Kidney epithelial cell (primary cell): ENCODE data around the gene TRUB2. TPM values are rescaled to one million over a fixed set of nuclear protein-coding genes. Genes with fewer than 3 reads are reported as not detected.

Source experiments
- DNase-seq: peaks from one replicate; pipeline ENCODE4 v3.0.0-alpha.2; 2010; ENCODE audit warnings: low read depth
- H3K27me3 ChIP-seq: 2 replicates; pipeline ENCODE4 v1.6.0; 2011; ENCODE audit warnings: low read length; ENCODE audit not compliant: control insufficient read depth, insufficient read depth
- H3K36me3 ChIP-seq: 2 replicates; pipeline ENCODE4 v1.5.1; 2011; ENCODE audit warnings: low read length; ENCODE audit not compliant: control insufficient read depth, insufficient read depth
- H3K4me3 ChIP-seq: 2 replicates; pipeline ENCODE4 v1.5.1; 2011; ENCODE audit warnings: low read depth, mild to moderate bottlenecking, control low read depth, low read length
- CTCF ChIP-seq: IDR thresholded peaks from 2 replicates; pipeline ENCODE4 v1.5.1; 2011; ENCODE audit warnings: mild to moderate bottlenecking, moderate library complexity, low read length, control low read depth, inconsistent platforms; ENCODE audit not compliant: insufficient read depth, poor library complexity, severe bottlenecking
- total RNA-seq: library from RNA; depleted of rRNA; stranded (reverse); fragments of >200 nt; gene quantifications from 2 replicates; pipeline ENCODE4 v1.2.3, GENCODE V29; 2015

Gene TRUB2
- total RNA-seq, 1 donor from 2014 or later: 24.4 TPM

DNA sequence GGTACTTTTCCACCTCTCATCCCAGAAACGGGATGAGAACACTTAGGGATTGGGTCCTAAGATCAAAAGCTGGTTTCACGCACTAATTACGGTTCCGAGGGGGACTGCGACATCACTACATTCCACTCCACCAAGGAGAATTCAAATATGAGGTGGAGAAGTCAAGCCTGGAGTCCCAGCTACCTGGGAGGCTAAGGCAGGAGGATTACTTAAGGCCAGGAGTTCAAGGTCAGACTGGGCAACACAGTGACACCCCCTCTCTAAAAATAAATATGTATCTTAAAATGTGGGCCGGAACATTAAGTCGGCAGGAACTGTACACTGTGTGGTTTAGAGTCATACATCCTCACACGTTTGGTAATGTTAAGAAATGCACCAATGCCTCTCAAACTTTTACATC, 48.0 kb downstream of the TRUB2 start:
- Histone ChIP-seq H3K27me3 (no peaks in the 10 kb centered on the region), H3K4me3 (no peak overlapping the region), H3K36me3 (peaks cover 1% of the 10 kb centered on the region)
- no peak for DNase-seq
- TF ChIP-seq CTCF: no peak

GRCh38 chr9:128271512-128271911, 50.7 kb downstream of the TRUB2 start:
- no peak overlapping the region for H3K4me3 ChIP-seq
- no peak for DNase-seq
- no peak for TF ChIP-seq CTCF
- H3K36me3 ChIP-seq: peaks cover 1% of the 10 kb centered on the region
- no peaks in the 10 kb centered on the region for H3K27me3 ChIP-seq

DNA sequence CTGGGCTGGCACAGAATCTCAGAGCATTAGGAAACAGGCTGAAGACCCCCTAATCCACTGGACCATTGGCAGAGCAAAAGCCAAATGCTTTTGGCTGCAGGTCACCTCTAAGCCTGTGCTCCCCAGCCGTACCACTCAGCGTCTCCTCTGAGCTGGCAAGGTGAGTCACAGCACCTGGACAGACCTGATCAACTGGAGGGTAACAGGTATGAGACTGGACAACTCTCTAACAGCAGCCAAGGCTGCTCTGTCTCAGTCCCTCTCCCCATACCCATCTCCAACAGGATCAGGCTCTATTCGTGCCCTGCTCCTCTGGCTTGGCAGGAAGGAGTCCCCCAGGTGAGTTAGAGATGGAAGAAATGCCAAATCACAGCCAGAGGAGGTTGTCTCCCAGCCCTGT, 51.1 kb downstream of the TRUB2 start:
- no peak for TF ChIP-seq CTCF
- Histone ChIP-seq H3K36me3 (peaks cover 1% of the 10 kb centered on the region), H3K27me3 (no peaks in the 10 kb centered on the region), H3K4me3 (no peak overlapping the region)
- no peak for DNase-seq

DNA sequence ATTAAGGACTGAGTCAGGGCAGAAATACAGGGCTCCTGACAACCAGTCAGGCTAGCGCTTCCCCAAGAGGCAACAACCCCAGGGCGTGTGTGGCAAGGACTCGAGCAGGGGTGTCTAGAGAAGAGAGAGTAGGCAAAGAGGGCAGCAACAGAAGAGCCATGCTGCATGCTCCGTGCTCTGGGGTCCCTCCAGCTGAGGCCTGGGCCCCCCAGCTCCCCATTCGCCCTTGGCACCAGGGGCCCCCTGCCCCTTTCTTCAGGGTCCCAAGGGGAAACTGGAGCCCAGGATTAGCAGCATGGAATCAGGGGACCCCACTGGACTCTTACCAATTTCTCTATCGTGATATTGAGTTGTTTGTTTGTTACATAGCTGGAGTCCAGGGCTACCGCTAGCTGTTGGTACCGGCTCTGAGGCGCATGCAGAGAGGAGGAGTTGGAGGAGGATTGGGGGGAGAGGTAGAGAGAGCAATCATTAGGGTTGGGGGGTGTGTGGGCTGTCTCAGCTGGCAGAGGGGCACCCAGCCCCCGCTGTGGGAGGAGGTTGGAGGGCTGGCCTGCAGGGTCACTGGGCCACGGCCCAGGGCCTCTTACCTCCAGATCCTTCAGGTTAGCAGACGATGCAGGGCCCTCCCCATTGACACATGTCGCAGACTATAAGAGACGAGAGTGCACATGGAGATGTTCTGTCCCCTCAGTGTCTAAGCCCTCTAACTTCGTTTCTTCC, 55.2 kb downstream of the TRUB2 start:
- TF ChIP-seq CTCF: no peak
- Histone ChIP-seq H3K4me3 (no peak overlapping the region), H3K36me3 (peaks cover 2% of the 10 kb centered on the region), H3K27me3 (no peaks in the 10 kb centered on the region)
- DNase-seq: no peak

GRCh38 chr9:128265348-128265847, 56.8 kb downstream of the TRUB2 start:
- Histone ChIP-seq H3K27me3 (no peaks in the 10 kb centered on the region), H3K36me3 (peaks cover 2% of the 10 kb centered on the region), H3K4me3 (no peak overlapping the region)
- no peak for DNase-seq
- TF ChIP-seq CTCF: no peak

- no peak for TF ChIP-seq CTCF
- no peak for DNase-seq
- Histone ChIP-seq H3K27me3 (no peaks in the 10 kb centered on the region), H3K4me3 (no peak overlapping the region), H3K36me3 (peaks cover 5% of the 10 kb centered on the region)
Observed at GRCh38 chr9:128262687-128263086, 59.6 kb downstream of the TRUB2 start.
